Fibroblast of lung (primary cell): ENCODE results near the gene FERMT2. TPM values are rescaled to one million over a fixed set of nuclear protein-coding genes. Genes with fewer than 3 reads are reported as not detected.

Experiments used
- DNase-seq, 2 donors: peaks; one replicate each; pipeline versions ENCODE4 v3.0.0 to v3.0.0-alpha.2; 2010; ENCODE audit warnings: low read depth in 2 of 2
- H2AFZ ChIP-seq: 2 replicates; pipeline ENCODE4 v1.5.1; 2012; ENCODE audit warnings: low read length, control low read depth, inconsistent platforms
- H3K27ac ChIP-seq: 2 replicates; pipeline ENCODE4 v1.5.1; 2011; ENCODE audit warnings: low read length, control low read depth; ENCODE audit not compliant: insufficient read depth
- H3K27me3 ChIP-seq: 2 replicates; pipeline ENCODE4 v1.5.1; 2011; ENCODE audit warnings: mild to moderate bottlenecking, low read length; ENCODE audit not compliant: control insufficient read depth, insufficient read depth
- H3K36me3 ChIP-seq: 2 replicates; pipeline ENCODE4 v1.5.1; 2011; ENCODE audit warnings: low read length; ENCODE audit not compliant: control insufficient read depth, insufficient read depth
- H3K4me1 ChIP-seq: 2 replicates; pipeline ENCODE4 v1.5.1; 2011; ENCODE audit warnings: low read length; ENCODE audit not compliant: control insufficient read depth, insufficient read depth; ENCODE audit errors: extremely low read depth
- H3K4me2 ChIP-seq: 2 replicates; pipeline ENCODE4 v1.5.1; 2011; ENCODE audit warnings: low read length, control low read depth; ENCODE audit not compliant: insufficient read depth; ENCODE audit errors: extremely low read depth
- H3K4me3 ChIP-seq, 4 experiments: fragments of 200-600 bp in 1 of 4; sonication (generic) in 1 of 4; replicated peaks in 1 of 4; 2 replicates each; pipeline ENCODE4 v1.5.1; 2011 to 2016; ENCODE audit warnings: low read length in 4 of 4, low read depth in 3 of 4, mild to moderate bottlenecking in 3 of 4, control low read depth in 2 of 4, inconsistent platforms in 1 of 4, mixed read lengths in 1 of 4; ENCODE audit not compliant: insufficient read depth in 1 of 4; ENCODE audit errors: control extremely low read depth in 1 of 4
- H3K79me2 ChIP-seq: 2 replicates; pipeline ENCODE4 v1.5.1; 2012; ENCODE audit warnings: mild to moderate bottlenecking, low read length, inconsistent platforms; ENCODE audit not compliant: control insufficient read depth, insufficient read depth
- H3K9ac ChIP-seq: 2 replicates; pipeline ENCODE4 v1.5.1; 2011; ENCODE audit warnings: mild to moderate bottlenecking, low read length, control low read depth; ENCODE audit not compliant: insufficient read depth
- H3K9me3 ChIP-seq: 2 replicates; pipeline ENCODE4 v1.5.1; 2012; ENCODE audit warnings: low read depth, low read length; ENCODE audit not compliant: control insufficient read depth, insufficient read depth
- H4K20me1 ChIP-seq: 2 replicates; pipeline ENCODE4 v1.5.1; 2011; ENCODE audit warnings: low read length; ENCODE audit not compliant: control insufficient read depth, insufficient read depth; ENCODE audit errors: extremely low read depth
- CTCF ChIP-seq, 2 donors: IDR thresholded peaks in 1 of 2; conservative IDR thresholded peaks in 1 of 2; 1 replicate in 1 of 2; 2 replicates in 1 of 2; pipeline ENCODE4 v1.5.1; 2011 to 2012; ENCODE audit warnings: low read length in 2 of 2, control low read depth in 1 of 2, inconsistent platforms in 1 of 2, low read depth in 1 of 2, mild to moderate bottlenecking in 1 of 2
- EZH2 ChIP-seq: IDR thresholded peaks from 2 replicates; pipeline ENCODE4 v1.5.1; 2012; ENCODE audit warnings: low read length, control low read depth, mild to moderate bottlenecking; ENCODE audit errors: missing control alignments
- polyA plus RNA-seq, 2 donors: library from polyadenylated mRNA; depleted of rRNA in 1 of 2; stranded (reverse) in 1 of 2; unstranded in 1 of 2; fragments of >200 nt; gene quantifications; 2 replicates each; pipeline ENCODE4 v1.2.1, GENCODE V29; 2011 to 2012; ENCODE audit warnings: missing spikeins in 1 of 2
- total RNA-seq: library from RNA; depleted of rRNA; stranded (reverse); fragments of >200 nt; gene quantifications from 2 replicates; pipeline ENCODE4 v1.2.1, GENCODE V29; 2014

The FERMT2 gene
- total and polyA plus RNA-seq, 2 donors (not counting 1 experiment from before 2014, with no cell fraction given) = 111 to 439 TPM

GRCh38 chr14:52937306-52937705 lies 13.5 kb downstream of the FERMT2 start:
- no peaks in the 10 kb centered on the region for H3K36me3 ChIP-seq
- H3K9me3 ChIP-seq = no peaks in the 10 kb centered on the region
- H3K4me1 ChIP-seq = peaks cover 11% of the 10 kb centered on the region
- H3K27me3 ChIP-seq = no peaks in the 10 kb centered on the region
- no peak overlapping the region for H3K9ac ChIP-seq
- peaks cover 96% of the 10 kb centered on the region for H3K79me2 ChIP-seq
- H3K4me3 ChIP-seq = no peak overlapping the region
- H3K4me2 ChIP-seq = peak overlapping the region; percentile 48
- TF ChIP-seq CTCF (conservative IDR thresholded peaks at IDR 0.05 in 1 of 2, IDR thresholded peaks at IDR 0.05 in 1 of 2; ENCODE audit: low read depth in 1 of 2, low read length in 2 of 2) (no peak), EZH2 (no peak)
- DNase-seq = no peak
- H2AFZ ChIP-seq = no peak overlapping the region
- peaks cover 17% of the 10 kb centered on the region for H4K20me1 ChIP-seq
- no peak overlapping the region for H3K27ac ChIP-seq

GRCh38 chr14:52936437-52936836 lies 14.4 kb downstream of the FERMT2 start:
- Histone ChIP-seq H3K4me3 (no peak overlapping the region), H3K4me1 (peaks cover 11% of the 10 kb centered on the region)

GRCh38 chr14:52935833-52936232 lies 15.0 kb downstream of the FERMT2 start:
- Histone ChIP-seq H3K4me1 (peaks cover 7% of the 10 kb centered on the region), H3K9ac (no peak overlapping the region)

More at GRCh38 chr14:52936437-52936836, 14.4 kb downstream of the FERMT2 start:
- Histone ChIP-seq H3K4me2 (no peak overlapping the region), H2AFZ (no peak overlapping the region), H3K27me3 (no peaks in the 10 kb centered on the region), H3K79me2 (peaks cover 96% of the 10 kb centered on the region), H3K27ac (no peak overlapping the region), H3K36me3 (no peaks in the 10 kb centered on the region), H4K20me1 (peaks cover 17% of the 10 kb centered on the region), H3K9me3 (no peaks in the 10 kb centered on the region), H3K9ac (no peak overlapping the region)
- DNase-seq = no peak
- TF ChIP-seq EZH2 (no peak), CTCF (conservative IDR thresholded peaks at IDR 0.05 in 1 of 2, IDR thresholded peaks at IDR 0.05 in 1 of 2; ENCODE audit: low read depth in 1 of 2, low read length in 2 of 2) (no peak)

More at GRCh38 chr14:52935833-52936232, 15.0 kb downstream of the FERMT2 start:
- Histone ChIP-seq H3K4me3 (no peak overlapping the region), H2AFZ (no peak overlapping the region), H3K79me2 (peaks cover 96% of the 10 kb centered on the region), H3K36me3 (no peaks in the 10 kb centered on the region), H4K20me1 (peaks cover 17% of the 10 kb centered on the region), H3K4me2 (peak overlapping the region; percentile 7), H3K27ac (no peak overlapping the region), H3K9me3 (no peaks in the 10 kb centered on the region), H3K27me3 (no peaks in the 10 kb centered on the region)
- peak in 1 of 2 donors; percentile 46 for DNase-seq
- no peak for TF ChIP-seq EZH2
- no peak for TF ChIP-seq CTCF (conservative IDR thresholded peaks at IDR 0.05 in 1 of 2, IDR thresholded peaks at IDR 0.05 in 1 of 2; ENCODE audit: low read depth in 1 of 2, low read length in 2 of 2)
